GM12878 (cell line): Measurements from ENCODE around the gene PRAC2. TPM values are rescaled to one million over a fixed set of nuclear protein-coding genes. Genes with fewer than 3 reads are reported as not detected.

Source experiments
- ATAC-seq: fragments of 200-7000 bp; cut with Tn5 transposase; 3 replicates; pipeline ENCODE4 v1.9.1; 2020; ENCODE audit warnings: mild to moderate bottlenecking, moderate library complexity
- BruUV-seq: library from RNA; stranded (reverse); fragments of 400-500 nt; replicated peaks from 2 replicates; lab custom pipeline; 2021; lab: Mats Ljungman, UMichigan
- CTCF ChIA-PET: fragments of 300-600 bp; sonication (Branson Sonifier 250); formaldehyde crosslinking; extraction: SDS; loops from one replicate; lab custom pipeline; 2021; ENCODE audit warnings: inconsistent platforms; lab: Yijun Ruan, JAX
- POLR2A ChIA-PET: fragments of 350-600 bp; formaldehyde crosslinking; extraction: SDS; loops from one replicate; lab custom pipeline; 2021; ENCODE audit warnings: inconsistent platforms; lab: Charles Lee
- RAD21 ChIA-PET: fragments of 300-600 bp; sonication (Branson Sonifier 250); formaldehyde crosslinking; loops from one replicate; lab custom pipeline; 2023; ENCODE audit warnings: antibody characterized with exemption; ENCODE audit not compliant: unreplicated experiment; lab: Charles Lee
- SMC1A ChIA-PET: fragments of 300-600 bp; sonication (Branson Sonifier 250); formaldehyde crosslinking; loops from one replicate; lab custom pipeline; 2023; ENCODE audit not compliant: unreplicated experiment, uncharacterized antibody; lab: Charles Lee
- DNase-seq: peaks from one replicate; pipeline ENCODE4 v3.0.0-alpha.2; 2011; ENCODE audit warnings: low read depth, low spot score
- FAIRE-seq: peaks from 3 replicates; lab custom pipeline; 2011; peaks lifted over from hg19 to GRCh38; lab: Jason Lieb, UNC
- H2AFZ ChIP-seq: 2 replicates; pipeline ENCODE4 v1.6.0; 2011; ENCODE audit warnings: low read depth, low read length, control low read depth; ENCODE audit not compliant: control insufficient read depth
- H3K27ac ChIP-seq: 2 replicates; pipeline ENCODE4 v1.5.1; 2011; ENCODE audit warnings: control low read depth; ENCODE audit not compliant: control insufficient read depth, insufficient read depth
- H3K27me3 ChIP-seq, 2 experiments: replicated peaks in 1 of 2; 2 replicates each; pipeline versions ENCODE4 v1.6.0 to v1.6.1; 2011; ENCODE audit warnings: low read length in 1 of 2; ENCODE audit not compliant: control insufficient read depth in 2 of 2, insufficient read depth in 2 of 2
- H3K36me3 ChIP-seq, 2 experiments: 2 replicates each; pipeline ENCODE4 v1.5.1; 2011; ENCODE audit warnings: low read length in 1 of 2; ENCODE audit not compliant: control insufficient read depth in 2 of 2, insufficient read depth in 2 of 2
- H3K4me1 ChIP-seq: 2 replicates; pipeline ENCODE4 v1.6.1; 2011; ENCODE audit warnings: mild to moderate bottlenecking, low read length, moderate library complexity, mixed read lengths; ENCODE audit not compliant: control insufficient read depth, insufficient read depth
- H3K4me2 ChIP-seq: 2 replicates; pipeline ENCODE4 v1.6.0; 2011; ENCODE audit warnings: control low read depth; ENCODE audit not compliant: control insufficient read depth, insufficient read depth
- H3K4me3 ChIP-seq: fragments of 200-600 bp; sonication (generic); 2 replicates; pipeline ENCODE4 v1.5.1; 2016
- H3K79me2 ChIP-seq: 2 replicates; pipeline ENCODE4 v1.6.0; 2011; ENCODE audit warnings: low read length; ENCODE audit not compliant: control insufficient read depth, insufficient read depth
- H3K9ac ChIP-seq: 2 replicates; pipeline ENCODE4 v1.8.0; 2011; ENCODE audit warnings: low read length, control low read depth, mixed read lengths; ENCODE audit not compliant: control insufficient read depth, insufficient read depth
- H3K9me3 ChIP-seq: replicated peaks from 3 replicates; pipeline ENCODE4 v1.5.1; 2011; ENCODE audit warnings: mild to moderate bottlenecking, low read length; ENCODE audit not compliant: control insufficient read depth, insufficient read depth
- H4K20me1 ChIP-seq: 2 replicates; pipeline ENCODE4 v1.6.0; 2011; ENCODE audit not compliant: control insufficient read depth, insufficient read depth
- CBX3 ChIP-seq: fragments of 200-600 bp; sonication (generic); IDR thresholded peaks from 2 replicates; pipeline ENCODE4 v1.6.1; 2016; ENCODE audit warnings: low read depth, borderline replicate concordance
- HDAC2 ChIP-seq: fragments of 200-600 bp; sonication (generic); IDR thresholded peaks from 2 replicates; pipeline ENCODE4 v1.6.1; 2017
- ZZZ3 ChIP-seq: IDR thresholded peaks from 2 replicates; pipeline ENCODE4 v1.6.1; 2011; ENCODE audit warnings: low read depth; ENCODE audit not compliant: control insufficient read depth, insufficient read length
- WGBS: methylation state at CpG from one replicate; pipeline ENCODE4 v1.1.6; 2016; ENCODE audit warnings: low lambda C conversion rate; ENCODE audit not compliant: insufficient replicate concordance, insufficient coverage; ENCODE audit errors: missing lambda C conversion rate; 5-methylcytosine and 5-hydroxymethylcytosine counted together
- in situ Hi-C: fragments of 300-500 bp; cut with MboI; formaldehyde crosslinking; loops from 9 replicates; pipeline ENCODE4 v1.14.3; 2018; ENCODE audit warnings: mixed read lengths
- intact Hi-C: fragments of 100-400 bp; cut with micrococcal nuclease; formaldehyde crosslinking; loops from one replicate; pipeline ENCODE4 v1.14.2; 2022; ENCODE audit not compliant: unreplicated experiment
- polyA plus RNA-seq, 11 experiments: library from polyadenylated mRNA; depleted of rRNA in 4 of 11; unstranded in 6 of 11; stranded (reverse) in 5 of 11; fragments of >200 nt; fragmentation: Nextera tagmentation in 4 of 11; fragmentation: Illumina TruSeq in 1 of 11; extraction: Ambion mirVana in 4 of 11; extraction: Trizol in 1 of 11; gene quantifications; 1 replicate in 1 of 11; 2 replicates in 10 of 11; pipeline versions ENCODE4 v1.2.1 to v1.2.3, GENCODE V29; 2011 to 2016; ENCODE audit warnings: inconsistent platforms in 2 of 11, missing spikeins in 2 of 11, low read depth in 1 of 11
- total RNA-seq, 4 experiments: library from RNA; depleted of rRNA in 3 of 4; stranded (reverse); fragments of >200 nt in 3 of 4; fragmentation: Illumina TruSeq in 1 of 4; extraction: Trizol in 1 of 4; gene quantifications; 2 replicates each; pipeline versions ENCODE4 v1.2.1 to v1.2.3, GENCODE V29; 2013 to 2021
- TF ChIP-seq, protein P1 (sequence below), 3 experiments: IDR thresholded peaks in 2 of 3; conservative IDR thresholded peaks in 1 of 3; 2 replicates each; pipeline ENCODE4 v1.5.1; 2011; ENCODE audit warnings: low read depth in 3 of 3, low read length in 3 of 3, mild to moderate bottlenecking in 3 of 3, control low read depth in 2 of 3, moderate library complexity in 2 of 3, inconsistent platforms in 1 of 3, mixed read lengths in 1 of 3; ENCODE audit not compliant: control insufficient read depth in 2 of 3, insufficient read depth in 1 of 3; ENCODE audit errors: extremely low read depth in 1 of 3
- TF ChIP-seq, protein P2 (sequence below): fragments of 450-650 bp; formaldehyde crosslinking; IDR thresholded peaks from 2 replicates; pipeline ENCODE4 v1.4.0; 2022; ENCODE audit warnings: mild to moderate bottlenecking, moderate library complexity

The PRAC2 gene
- total and polyA plus RNA-seq, 10 of the 15 experiments (the other 5 are each of a cell fraction or from before 2014, with no cell fraction given): 0.31 TPM; not detected in 9

DNA sequence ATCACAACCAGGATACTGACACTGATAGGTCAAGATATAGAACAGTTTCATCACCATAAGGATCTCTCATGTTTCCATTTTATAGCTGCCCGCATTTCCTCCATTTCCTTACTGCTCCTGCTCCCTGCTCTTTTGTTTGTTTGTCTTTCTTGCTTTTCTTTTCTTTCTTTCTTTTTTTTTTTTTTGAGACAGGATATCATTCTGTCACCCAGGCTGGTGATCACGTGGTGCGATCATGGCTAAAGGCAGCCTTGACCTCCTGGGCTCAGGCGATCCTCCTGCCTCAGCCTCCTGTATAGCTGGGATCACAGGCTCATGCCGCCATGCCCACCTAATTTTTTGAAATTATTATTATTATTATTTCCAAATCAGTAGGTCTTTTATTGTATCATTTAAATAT lies 32.3 kb upstream of the PRAC2 start:
- ATAC-seq: no peak
- RAD21 ChIA-PET: no interaction called here
- Histone ChIP-seq H3K79me2 (no peaks in the 10 kb centered on the region), H4K20me1 (no peaks in the 10 kb centered on the region), H3K9ac (no peak overlapping the region), H3K4me2 (no peak overlapping the region), H3K27ac (no peak overlapping the region), H3K4me3 (no peak overlapping the region), H3K36me3 (no peaks in the 10 kb centered on the region), H2AFZ (no peak overlapping the region), H3K4me1 (no peaks in the 10 kb centered on the region), H3K9me3 (no peaks in the 10 kb centered on the region), H3K27me3 (no peaks in the 10 kb centered on the region)
- intact Hi-C loops: no loop called here
- FAIRE-seq: no peak
- DNase-seq: no peak
- POLR2A ChIA-PET: interaction anchor here (0.7 kb wide), 1 partner anchor 33 kb away, joined by 3 read pairs; no protein-coding TSS in a partner anchor
- WGBS: 69% methylated on average over 5 of the region's 5 CpGs
- in situ Hi-C loops: no loop called here
- BruUV-seq: no TSS peak
- CTCF ChIA-PET: interaction anchor here (0.7 to 0.9 kb wide), 2 partner anchors 12 to 55 kb away, joined by 3 read pairs; no protein-coding TSS in a partner anchor
- TF ChIP-seq, protein P1, sequence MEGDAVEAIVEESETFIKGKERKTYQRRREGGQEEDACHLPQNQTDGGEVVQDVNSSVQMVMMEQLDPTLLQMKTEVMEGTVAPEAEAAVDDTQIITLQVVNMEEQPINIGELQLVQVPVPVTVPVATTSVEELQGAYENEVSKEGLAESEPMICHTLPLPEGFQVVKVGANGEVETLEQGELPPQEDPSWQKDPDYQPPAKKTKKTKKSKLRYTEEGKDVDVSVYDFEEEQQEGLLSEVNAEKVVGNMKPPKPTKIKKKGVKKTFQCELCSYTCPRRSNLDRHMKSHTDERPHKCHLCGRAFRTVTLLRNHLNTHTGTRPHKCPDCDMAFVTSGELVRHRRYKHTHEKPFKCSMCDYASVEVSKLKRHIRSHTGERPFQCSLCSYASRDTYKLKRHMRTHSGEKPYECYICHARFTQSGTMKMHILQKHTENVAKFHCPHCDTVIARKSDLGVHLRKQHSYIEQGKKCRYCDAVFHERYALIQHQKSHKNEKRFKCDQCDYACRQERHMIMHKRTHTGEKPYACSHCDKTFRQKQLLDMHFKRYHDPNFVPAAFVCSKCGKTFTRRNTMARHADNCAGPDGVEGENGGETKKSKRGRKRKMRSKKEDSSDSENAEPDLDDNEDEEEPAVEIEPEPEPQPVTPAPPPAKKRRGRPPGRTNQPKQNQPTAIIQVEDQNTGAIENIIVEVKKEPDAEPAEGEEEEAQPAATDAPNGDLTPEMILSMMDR (IDR thresholded peaks at IDR 0.05 in 2 of 3, conservative IDR thresholded peaks at IDR 0.05 in 1 of 3; ENCODE audit: control insufficient read depth in 2 of 3, extremely low read depth in 1 of 3, insufficient read depth in 1 of 3, low read depth in 3 of 3, low read length in 3 of 3): no peak
- no peak for TF ChIP-seq CBX3
- TF ChIP-seq HDAC2: no peak
- TF ChIP-seq ZZZ3: no peak
- TF ChIP-seq, protein P2, sequence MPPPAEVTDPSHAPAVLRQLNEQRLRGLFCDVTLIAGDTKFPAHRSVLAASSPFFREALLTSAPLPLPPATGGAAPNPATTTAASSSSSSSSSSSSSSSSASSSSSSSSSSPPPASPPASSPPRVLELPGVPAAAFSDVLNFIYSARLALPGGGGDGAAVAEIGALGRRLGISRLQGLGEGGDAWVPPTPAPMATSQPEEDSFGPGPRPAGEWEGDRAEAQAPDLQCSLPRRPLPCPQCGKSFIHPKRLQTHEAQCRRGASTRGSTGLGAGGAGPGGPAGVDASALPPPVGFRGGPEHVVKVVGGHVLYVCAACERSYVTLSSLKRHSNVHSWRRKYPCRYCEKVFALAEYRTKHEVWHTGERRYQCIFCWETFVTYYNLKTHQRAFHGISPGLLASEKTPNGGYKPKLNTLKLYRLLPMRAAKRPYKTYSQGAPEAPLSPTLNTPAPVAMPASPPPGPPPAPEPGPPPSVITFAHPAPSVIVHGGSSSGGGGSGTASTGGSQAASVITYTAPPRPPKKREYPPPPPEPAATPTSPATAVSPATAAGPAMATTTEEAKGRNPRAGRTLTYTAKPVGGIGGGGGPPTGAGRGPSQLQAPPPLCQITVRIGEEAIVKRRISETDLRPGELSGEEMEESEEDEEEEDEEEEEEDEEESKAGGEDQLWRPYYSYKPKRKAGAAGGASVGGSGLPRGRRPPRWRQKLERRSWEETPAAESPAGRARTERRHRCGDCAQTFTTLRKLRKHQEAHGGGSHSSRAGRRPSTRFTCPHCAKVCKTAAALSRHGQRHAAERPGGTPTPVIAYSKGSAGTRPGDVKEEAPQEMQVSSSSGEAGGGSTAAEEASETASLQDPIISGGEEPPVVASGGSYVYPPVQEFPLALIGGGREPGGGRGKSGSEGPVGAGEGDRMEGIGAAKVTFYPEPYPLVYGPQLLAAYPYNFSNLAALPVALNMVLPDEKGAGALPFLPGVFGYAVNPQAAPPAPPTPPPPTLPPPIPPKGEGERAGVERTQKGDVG (CRISPR knock-in tag): no peak
- SMC1A ChIA-PET: no interaction called here
